ENCODE measurements around the gene SLC6A6.

SLC6A6 gene

DNA sequence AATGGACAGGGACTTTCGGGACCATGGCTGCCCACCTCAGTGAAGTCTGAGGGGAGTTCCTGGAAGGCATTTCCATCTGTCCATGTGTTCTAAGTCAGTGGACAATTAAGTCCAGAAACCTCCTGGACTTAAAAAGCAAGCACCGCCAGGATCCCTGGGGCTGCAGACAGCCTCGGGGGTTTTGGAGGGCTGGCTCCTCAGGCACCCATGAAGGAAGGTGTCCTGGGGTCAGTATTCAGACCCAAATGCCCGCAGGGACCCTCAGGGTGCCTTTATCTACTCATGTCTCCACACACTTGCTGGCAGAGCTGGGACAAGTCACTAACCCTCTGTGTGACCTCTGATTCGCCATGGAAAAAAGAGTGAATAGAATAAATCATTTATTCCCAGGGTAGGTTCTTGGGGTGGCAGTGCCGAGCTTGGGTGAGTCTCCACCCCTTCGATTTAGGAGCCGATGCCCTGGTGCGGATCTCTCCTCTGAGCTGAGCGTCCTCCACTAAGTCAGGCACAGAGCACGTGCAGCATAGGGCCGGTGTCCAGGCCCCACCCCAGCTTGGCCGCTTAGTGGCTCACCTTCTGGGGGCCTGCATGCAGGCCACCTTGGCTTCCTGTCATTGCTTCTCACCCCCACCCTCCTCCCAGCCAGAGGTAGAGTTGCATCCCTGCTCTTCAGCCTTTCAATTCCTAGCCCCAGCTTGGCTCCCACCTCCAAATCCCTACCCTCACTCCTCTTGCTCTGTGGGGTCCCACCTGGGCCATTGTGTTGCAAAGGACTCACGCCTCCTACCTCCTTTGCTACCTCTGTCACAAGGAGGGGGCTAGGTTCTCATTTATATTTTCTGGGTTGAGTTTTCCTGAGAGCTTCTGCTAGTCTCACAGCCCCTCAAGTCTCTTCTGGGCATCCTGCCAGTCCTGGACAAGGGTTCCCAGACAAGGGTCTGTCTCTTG is 19.9 kb downstream of the SLC6A6 start:
- no peak for DNase-seq (ENCODE audit: low read depth)

GRCh38 chr3:14423197-14423743 is 20.9 kb downstream of the SLC6A6 start:
- no peak for DNase-seq (ENCODE audit: low read depth)

- no peak for DNase-seq (ENCODE audit: low read depth)
Observed at GRCh38 chr3:14423963-14424362, 21.6 kb downstream of the SLC6A6 start.

DNA sequence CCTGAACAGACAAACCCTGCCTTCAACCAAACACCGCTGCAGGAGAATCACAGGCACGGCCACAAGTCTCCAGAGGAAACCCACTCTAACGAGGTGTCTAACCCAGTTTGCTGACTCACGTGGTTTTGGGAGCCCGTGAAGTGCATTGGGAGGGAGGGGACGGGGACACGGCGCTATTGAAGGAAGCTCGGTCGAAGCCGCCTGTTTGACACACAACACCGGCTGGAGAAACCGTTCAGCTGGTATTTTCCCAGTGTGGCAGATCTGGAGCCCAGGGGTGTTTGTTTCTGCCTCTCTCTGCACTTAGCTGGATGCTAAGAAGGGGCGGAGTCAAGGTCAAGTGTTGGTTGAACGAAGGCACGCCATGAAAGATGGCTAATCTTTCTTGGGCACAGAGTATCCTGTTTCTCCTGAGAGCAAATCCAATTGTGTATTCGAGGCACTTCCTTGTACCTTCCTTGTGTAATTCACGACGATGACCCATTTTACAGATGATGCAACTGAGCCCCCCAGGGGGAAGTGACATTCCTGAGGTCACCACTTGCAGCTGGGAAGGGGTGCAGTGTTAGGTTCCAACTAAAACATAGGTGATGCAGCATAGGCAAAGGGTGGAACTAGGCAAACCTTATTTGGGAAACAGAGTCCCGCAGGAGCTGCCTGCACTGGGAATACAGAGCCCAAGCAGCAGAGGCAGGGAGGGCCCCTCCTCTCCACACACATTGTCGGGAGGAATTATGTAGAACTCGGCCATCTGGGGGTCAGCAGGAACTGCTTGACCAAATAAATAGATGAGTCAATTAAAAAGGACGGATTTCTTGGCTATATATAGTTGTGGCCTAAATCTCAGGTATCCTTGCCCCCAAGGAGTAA is 22.5 kb downstream of the SLC6A6 start:
- no peak for DNase-seq (ENCODE audit: low read depth)

GRCh38 chr3:14425581-14426304 is 23.3 kb downstream of the SLC6A6 start:
- DNase-seq (ENCODE audit: low read depth), result peak; percentile 32

DNA sequence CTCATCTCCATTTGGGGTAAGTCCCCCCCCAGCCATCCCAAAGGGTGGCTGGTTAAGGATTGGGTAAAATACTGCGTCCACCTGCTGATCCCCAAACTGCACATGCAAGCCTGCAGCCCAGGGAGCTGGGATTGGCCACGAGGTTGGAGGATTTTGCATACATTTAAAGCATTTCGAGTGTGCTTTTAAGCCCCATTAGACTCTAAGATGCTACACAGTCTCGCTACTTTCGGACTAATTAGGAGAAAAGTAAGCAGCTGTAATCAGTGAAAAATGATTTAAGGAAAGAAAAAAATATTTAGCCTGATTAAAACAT is 23.9 kb downstream of the SLC6A6 start:
- DNase-seq (ENCODE audit: low read depth), result no peak

DNA sequence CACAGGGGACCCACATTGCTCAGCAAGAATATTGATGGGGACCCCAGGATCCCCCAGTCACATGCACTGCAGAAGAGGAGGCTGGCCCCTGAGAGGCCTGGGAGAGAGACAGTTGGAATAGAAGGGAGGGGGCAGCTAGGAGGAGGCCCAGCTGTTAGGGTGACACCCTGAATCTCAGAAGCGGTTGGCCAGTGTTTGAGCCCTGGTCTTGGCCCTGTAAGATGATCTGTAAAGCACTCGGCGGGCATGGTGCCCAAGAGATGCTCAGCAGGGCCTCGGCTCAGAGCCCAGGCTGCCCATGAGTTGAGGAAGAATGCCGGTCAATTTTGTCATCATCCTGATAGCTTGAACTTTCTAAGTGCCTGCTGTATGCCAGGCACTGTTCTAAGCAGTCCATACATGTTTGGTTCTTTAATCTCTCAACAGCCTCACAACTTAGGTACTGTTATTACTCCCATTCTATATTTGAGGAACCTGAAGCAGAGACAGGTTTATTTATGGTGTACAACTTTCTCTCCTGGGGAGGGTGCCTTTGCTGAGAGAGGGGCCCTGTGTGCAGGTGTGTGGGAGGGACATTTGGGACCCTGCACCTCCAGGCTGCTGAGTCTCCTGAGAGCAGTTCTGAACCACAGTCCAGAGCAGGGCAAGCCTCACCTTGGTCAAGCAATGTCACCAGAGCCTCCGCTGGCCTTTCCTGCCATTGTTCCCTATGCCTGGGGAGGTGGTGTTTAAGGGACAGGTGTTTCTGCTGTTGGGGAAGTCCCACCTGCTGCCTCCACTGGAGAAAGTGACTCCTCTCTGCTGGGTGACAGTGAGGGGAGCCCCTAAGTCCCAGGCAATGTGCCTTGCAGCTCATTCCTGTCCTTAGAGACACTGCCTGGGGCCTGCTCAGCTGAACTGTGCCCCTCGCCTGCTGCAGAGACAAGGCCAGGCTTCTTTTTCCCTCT is 26.0 kb downstream of the SLC6A6 start:
- DNase-seq (ENCODE audit: low read depth), result no peak

GRCh38 chr3:14429237-14429636 is 26.8 kb downstream of the SLC6A6 start:
- DNase-seq (ENCODE audit: low read depth), result no peak

- DNase-seq (ENCODE audit: low read depth), result no peak
Observed at GRCh38 chr3:14429640-14430039, 27.2 kb downstream of the SLC6A6 start.

- no peak for DNase-seq (ENCODE audit: low read depth)
Observed at GRCh38 chr3:14430053-14430452, 27.6 kb downstream of the SLC6A6 start.

DNA sequence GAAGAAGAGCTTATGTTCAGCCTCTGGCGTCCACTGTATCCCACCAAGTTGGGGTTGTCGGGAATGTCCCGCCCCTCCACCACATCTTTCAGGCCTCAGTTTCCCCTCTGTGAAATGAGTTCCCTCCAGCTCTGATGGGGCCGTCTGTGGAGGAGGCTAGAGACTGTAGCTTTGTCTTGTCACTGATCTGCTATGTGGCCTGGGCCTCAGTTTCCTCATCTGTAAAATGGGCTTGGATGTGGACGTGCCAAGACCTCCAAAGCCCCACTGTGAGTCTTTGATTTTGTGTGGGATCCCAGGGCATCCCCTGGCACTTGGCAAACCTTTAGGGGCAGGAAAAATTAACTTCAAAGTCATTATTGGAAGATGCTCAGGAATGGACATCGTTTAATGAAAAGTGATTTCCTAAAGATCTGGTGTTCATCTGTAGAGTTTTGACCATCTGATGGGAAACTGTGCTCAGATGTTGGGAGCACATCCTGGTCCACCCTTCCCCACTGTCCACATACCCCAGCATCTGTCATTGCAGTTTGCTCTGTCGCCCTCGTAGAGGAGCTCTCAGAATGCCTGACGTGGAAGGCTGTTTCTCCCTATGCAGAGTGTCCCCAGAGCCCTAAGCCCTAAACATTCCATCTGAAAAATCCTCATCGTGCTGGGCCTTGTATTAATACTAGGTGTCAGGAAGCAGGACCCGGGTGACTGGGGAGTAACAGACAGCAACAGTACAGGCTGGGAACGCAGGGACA is 28.5 kb downstream of the SLC6A6 start:
- DNase-seq (ENCODE audit: low read depth), result no peak

GRCh38 chr3:14431452-14431916 is 29.1 kb downstream of the SLC6A6 start:
- DNase-seq (ENCODE audit: low read depth), result no peak

GRCh38 chr3:14431917-14432834 is 29.8 kb downstream of the SLC6A6 start:
- peak; percentile 89 for DNase-seq (ENCODE audit: low read depth)

- no peak for DNase-seq (ENCODE audit: low read depth)
Observed at GRCh38 chr3:14433106-14433505, 30.7 kb downstream of the SLC6A6 start.

DNA sequence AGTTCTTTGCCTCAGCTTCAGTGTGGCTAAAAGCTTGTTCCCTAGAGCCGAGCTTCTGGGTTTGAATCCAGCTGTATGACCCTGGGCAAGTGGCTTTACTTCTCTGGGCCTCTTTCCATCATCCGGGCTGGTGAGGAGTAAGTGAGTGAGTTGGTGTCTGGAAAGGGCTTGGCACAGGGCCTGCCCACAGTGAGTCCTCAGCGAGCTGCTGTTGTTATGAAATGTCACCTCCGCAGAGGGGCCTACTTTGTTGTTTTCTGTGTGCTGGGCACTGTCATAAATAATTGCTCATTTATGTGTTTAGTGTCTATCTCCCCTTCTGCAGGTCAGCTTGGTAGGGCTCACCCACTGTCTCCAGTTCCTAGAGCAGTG is 31.7 kb downstream of the SLC6A6 start:
- no peak for DNase-seq (ENCODE audit: low read depth)

- DNase-seq (ENCODE audit: low read depth), result no peak
Observed at GRCh38 chr3:14434498-14435151, 32.2 kb downstream of the SLC6A6 start.

DNA sequence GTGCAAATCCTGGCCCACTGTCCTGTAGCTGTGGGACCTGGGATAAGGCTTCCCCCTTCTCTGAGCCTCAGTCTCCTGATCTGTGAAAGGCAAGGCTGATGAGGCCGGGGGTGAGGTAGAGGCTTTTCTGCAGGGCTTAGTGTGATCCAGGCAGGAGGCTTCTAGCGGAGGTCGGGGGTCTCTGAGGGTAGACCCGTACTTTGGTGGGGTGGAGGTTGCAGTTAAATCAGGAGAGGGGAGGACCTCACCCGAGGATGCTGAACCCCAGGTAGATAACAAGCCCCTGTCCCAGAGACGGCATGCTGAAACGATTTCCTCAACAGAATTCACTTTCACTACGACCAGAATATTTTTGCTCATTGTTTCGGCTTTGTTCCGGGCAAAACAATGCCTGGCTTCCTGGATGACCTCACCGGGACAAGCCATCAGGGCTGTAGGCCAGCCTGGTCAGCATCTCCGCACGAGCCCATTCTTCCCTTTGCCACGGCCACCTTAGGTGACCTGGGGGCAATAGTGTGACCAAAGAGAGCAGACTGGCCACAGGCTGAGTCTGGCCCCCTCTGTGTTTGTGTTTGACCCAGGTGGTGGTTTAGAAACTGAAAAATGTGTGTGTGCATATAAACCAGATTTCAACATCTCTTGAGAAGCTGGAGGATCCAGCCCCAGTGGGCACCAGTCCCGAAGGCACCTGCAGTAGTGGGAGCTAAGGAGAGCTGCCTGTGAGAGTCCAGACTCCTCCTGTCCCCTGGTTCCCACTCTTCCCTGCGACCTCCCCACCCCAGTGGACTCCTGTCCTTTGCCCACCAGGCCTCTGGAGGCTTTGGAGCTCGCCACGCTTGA is 33.0 kb downstream of the SLC6A6 start:
- DNase-seq (ENCODE audit: low read depth), result no peak

- no peak for DNase-seq (ENCODE audit: low read depth)
Observed at GRCh38 chr3:14436954-14437281, 34.5 kb downstream of the SLC6A6 start.

Measured in activated T-cell treated with anti-CD3 and anti-CD28 coated beads for 48 hours (primary cell).